ENCODE measurements around the gene DLST. TPM values are rescaled to one million over a fixed set of nuclear protein-coding genes. Genes with fewer than 3 reads are reported as not detected.

DLST gene
- total and polyA plus RNA-seq, 8 donors, result 25.1 to 125 (median 76.1) TPM

- TF ChIP-seq EP300 (IDR thresholded peaks at IDR 0.05), result no peak
- TF ChIP-seq POLR2AphosphoS5 (IDR thresholded peaks at IDR 0.05), result no peak
- TF ChIP-seq, protein P1, sequence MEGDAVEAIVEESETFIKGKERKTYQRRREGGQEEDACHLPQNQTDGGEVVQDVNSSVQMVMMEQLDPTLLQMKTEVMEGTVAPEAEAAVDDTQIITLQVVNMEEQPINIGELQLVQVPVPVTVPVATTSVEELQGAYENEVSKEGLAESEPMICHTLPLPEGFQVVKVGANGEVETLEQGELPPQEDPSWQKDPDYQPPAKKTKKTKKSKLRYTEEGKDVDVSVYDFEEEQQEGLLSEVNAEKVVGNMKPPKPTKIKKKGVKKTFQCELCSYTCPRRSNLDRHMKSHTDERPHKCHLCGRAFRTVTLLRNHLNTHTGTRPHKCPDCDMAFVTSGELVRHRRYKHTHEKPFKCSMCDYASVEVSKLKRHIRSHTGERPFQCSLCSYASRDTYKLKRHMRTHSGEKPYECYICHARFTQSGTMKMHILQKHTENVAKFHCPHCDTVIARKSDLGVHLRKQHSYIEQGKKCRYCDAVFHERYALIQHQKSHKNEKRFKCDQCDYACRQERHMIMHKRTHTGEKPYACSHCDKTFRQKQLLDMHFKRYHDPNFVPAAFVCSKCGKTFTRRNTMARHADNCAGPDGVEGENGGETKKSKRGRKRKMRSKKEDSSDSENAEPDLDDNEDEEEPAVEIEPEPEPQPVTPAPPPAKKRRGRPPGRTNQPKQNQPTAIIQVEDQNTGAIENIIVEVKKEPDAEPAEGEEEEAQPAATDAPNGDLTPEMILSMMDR (IDR thresholded peaks at IDR 0.05), result no peak
- no peak for TF ChIP-seq POLR2A (IDR thresholded peaks at IDR 0.05)
- no peak for DNase-seq
- Histone ChIP-seq H3K27me3 (no peaks in the 10 kb centered on the region), H3K4me1 (peaks cover 0 to 21% (median 14%) of the 10 kb centered on the region in 4 donors), H3K36me3 (peaks cover 0 to 3% (median 1%) of the 10 kb centered on the region in 4 donors), H3K27ac (no peak overlapping the region), H3K9me3 (no peaks in the 10 kb centered on the region), H3K4me3 (no peak overlapping the region)
- WGBS, 5 donors, result 68 to 81% (median 72%) methylated on average over 4 to 5 of the region's 5 CpGs
- intact Hi-C loops (cut with DNase I; ENCODE audit: low total_unique reads), result loop anchor here (10.0 kb wide), 1 partner anchor 173 kb away; no protein-coding TSS in a partner anchor
Measured at GRCh38 chr14:74911704-74912103, 30.0 kb downstream of the DLST start.

DNA sequence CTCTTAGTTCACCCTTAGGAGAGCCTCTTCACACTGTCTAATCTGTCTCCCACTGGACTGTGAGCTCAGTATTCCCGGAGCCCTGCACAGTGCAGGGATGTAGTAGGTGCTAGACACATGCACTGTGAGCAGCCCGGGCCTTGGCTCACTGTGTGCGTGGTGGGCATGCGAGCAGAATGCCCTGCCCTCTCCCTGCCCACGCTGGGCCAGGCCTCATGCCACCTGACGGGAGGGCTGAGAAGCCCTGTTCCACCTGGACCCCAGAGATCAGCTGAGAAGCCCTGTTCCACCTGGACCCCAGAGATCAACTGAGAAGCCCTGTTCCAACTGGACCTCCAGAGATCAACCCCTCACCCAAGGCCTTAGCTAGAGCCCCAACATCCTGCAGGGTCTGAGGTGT is 30.4 kb downstream of the DLST start:
- Histone ChIP-seq H3K4me1 (peaks cover 0 to 21% (median 12%) of the 10 kb centered on the region in 4 donors), H3K36me3 (no peaks in the 10 kb centered on the region), H3K9me3 (no peaks in the 10 kb centered on the region), H3K27ac (no peak overlapping the region), H3K27me3 (no peaks in the 10 kb centered on the region), H3K4me3 (no peak overlapping the region)
- no peak for DNase-seq
- intact Hi-C loops (cut with DNase I; ENCODE audit: low total_unique reads), result loop anchor here (10.0 kb wide), 1 partner anchor 173 kb away; no protein-coding TSS in a partner anchor
- TF ChIP-seq POLR2A (IDR thresholded peaks at IDR 0.05) (no peak), POLR2AphosphoS5 (IDR thresholded peaks at IDR 0.05) (no peak), EP300 (IDR thresholded peaks at IDR 0.05) (no peak)
- TF ChIP-seq, protein P1 (IDR thresholded peaks at IDR 0.05), result no peak
- WGBS, 5 donors, result 74 to 90% (median 85%) methylated on average over 4 to 6 of the region's 6 CpGs; no CpG with 5 or more reads in 1 of the 5 donors

DNA sequence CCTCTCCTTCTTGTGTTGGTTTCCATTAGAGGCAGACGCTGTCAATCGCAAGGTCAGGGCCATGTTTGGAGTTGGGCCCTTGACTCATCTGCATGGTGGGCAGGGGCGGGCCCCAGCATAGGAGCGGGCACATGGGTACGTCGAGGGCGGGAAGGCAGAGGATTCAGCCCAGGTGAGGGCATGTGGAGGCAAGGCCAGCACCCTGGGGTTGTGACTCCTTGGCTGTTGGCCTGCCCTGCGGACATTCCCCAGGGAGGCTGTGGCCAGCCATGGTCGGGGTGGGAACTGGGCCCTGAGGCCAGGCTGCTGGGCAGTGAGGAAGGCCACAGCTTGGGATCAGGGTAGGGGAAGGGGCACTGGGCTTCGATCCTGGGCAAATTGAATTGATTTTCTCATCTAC is 31.1 kb downstream of the DLST start:
- no peaks in the 10 kb centered on the region for H3K9me3 ChIP-seq
- intact Hi-C loops (cut with DNase I; ENCODE audit: low total_unique reads), result loop anchor here (10.0 kb wide), 1 partner anchor 172 kb away; no protein-coding TSS in a partner anchor
- H3K27ac ChIP-seq, result no peak overlapping the region
- no peaks in the 10 kb centered on the region for H3K36me3 ChIP-seq
- no peaks in the 10 kb centered on the region for H3K27me3 ChIP-seq
- 87 to 91% (median 90%) methylated on average over 10 of the region's 10 CpGs for WGBS, 5 donors
- no peak for TF ChIP-seq POLR2AphosphoS5 (IDR thresholded peaks at IDR 0.05)
- no peak for TF ChIP-seq EP300 (IDR thresholded peaks at IDR 0.05)
- no peak for TF ChIP-seq POLR2A (IDR thresholded peaks at IDR 0.05)
- TF ChIP-seq, protein P1 (IDR thresholded peaks at IDR 0.05), result no peak
- H3K4me3 ChIP-seq, result no peak overlapping the region
- H3K4me1 ChIP-seq, result peaks cover 0 to 23% (median 9%) of the 10 kb centered on the region in 4 donors
- DNase-seq, result no peak

DNA sequence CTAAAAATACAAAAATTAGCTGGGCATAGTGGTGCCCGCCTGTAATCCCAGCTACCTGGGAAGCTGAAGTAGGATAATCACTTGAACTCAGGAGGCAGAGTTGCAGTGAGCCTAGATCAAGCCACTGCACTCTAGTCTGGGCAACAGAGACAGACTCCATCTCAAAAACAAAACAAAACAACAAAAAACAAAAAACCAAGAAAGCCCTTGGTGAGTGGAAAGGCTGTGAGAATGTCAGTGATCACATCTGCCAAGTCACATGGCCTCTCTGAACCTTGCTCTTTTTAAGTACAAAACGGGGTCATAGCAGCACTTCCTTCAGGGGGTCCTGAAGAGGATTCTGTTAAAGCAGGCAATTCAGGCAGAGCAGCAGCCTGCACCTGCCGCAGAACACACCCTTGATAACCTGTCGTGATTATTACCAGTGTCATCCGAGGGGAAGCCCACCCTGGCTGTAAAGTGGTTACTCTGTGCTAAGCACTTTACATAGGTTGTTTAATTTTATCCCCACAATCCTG is 31.7 kb downstream of the DLST start:
- H3K36me3 ChIP-seq, result no peaks in the 10 kb centered on the region
- H3K4me3 ChIP-seq, result no peak overlapping the region
- H3K27me3 ChIP-seq, result no peaks in the 10 kb centered on the region
- H3K4me1 ChIP-seq, result peaks cover 0 to 26% (median 11%) of the 10 kb centered on the region in 4 donors
- H3K9me3 ChIP-seq, result no peaks in the 10 kb centered on the region
- WGBS, 5 donors, result 59 to 68% (median 66%) methylated on average over 5 of the region's 5 CpGs
- no peak overlapping the region for H3K27ac ChIP-seq
- no peak for TF ChIP-seq EP300 (IDR thresholded peaks at IDR 0.05)
- TF ChIP-seq, protein P1 (IDR thresholded peaks at IDR 0.05), result no peak
- no peak for TF ChIP-seq POLR2AphosphoS5 (IDR thresholded peaks at IDR 0.05)
- TF ChIP-seq POLR2A (IDR thresholded peaks at IDR 0.05), result no peak
- no peak for DNase-seq
- intact Hi-C loops (cut with DNase I; ENCODE audit: low total_unique reads), result loop anchor here (10.0 kb wide), 1 partner anchor 171 kb away; no protein-coding TSS in a partner anchor

All from stomach (tissue), 9 donors.